Measurements from ENCODE around the gene IL1RN. TPM values are rescaled to one million over a fixed set of nuclear protein-coding genes. Genes with fewer than 3 reads are reported as not detected.

Gene IL1RN
- total and polyA plus RNA-seq, 10 of the 15 experiments (the other 5 are each of a cell fraction or from before 2014, with no cell fraction given): 0.04 TPM; not detected in 7

DNA sequence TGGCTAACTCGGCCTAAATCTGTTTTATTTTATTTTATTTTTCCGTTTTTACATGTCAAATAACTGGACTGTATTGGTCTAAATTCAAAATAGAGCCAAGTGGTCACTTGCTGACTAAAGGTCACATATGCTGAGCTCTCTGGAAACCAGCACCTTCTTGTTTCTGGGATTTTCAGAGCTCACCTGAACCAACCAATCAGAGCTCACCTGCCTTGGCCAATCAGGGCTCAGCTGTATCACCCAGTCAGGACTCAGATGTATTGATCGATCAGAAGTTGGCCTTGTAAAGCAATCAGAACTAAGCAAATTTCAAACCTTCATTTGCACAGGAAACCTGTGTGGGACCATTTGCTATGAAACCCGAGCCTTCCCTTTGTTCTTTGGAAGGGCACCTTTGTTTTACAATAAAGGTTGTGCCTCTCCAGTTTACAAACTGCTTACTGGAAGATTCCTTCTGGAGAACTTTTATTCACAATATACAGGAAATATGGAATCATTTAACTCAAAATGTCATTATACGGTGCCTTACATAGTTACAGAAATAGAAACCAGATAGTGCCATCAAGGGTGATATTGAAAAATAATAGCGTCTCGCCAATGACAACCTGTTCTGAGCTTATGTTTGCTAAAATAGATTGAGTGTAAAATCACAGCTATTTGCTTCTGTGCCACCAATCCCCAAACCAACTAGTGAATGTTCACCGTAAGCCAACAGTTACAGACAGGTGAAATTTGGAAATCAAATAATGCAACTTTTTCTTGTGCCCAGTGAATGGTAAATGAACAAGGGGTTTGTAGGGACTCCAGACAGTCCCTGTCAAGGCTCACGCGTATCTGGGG, 29.1 kb downstream of the IL1RN start:
- in situ Hi-C loops (cut with MboI) (no loop called here), intact Hi-C loops (cut with micrococcal nuclease; ENCODE audit: unreplicated experiment) (no loop called here)
- 55% methylated on average over 10 of the region's 10 CpGs for WGBS (ENCODE audit: insufficient coverage, insufficient replicate concordance, low lambda C conversion rate, missing lambda C conversion rate)
- CTCF ChIA-PET: interaction anchor here (0.6 to 1.9 kb wide), 6 partner anchors 11 to 234 kb away, joined by 3 to 14 read pairs (median 4); no protein-coding TSS in a partner anchor
- H3K27me3 ChIP-seq (replicated peaks in 1 of 2; ENCODE audit: control insufficient read depth in 2 of 2, insufficient read depth in 2 of 2, low read length in 1 of 2): peaks cover 0 to 3% of the 10 kb centered on the region in 2 experiments; a peak in 1 of 4 replicates
- H3K36me3 ChIP-seq (ENCODE audit: control insufficient read depth in 2 of 2, insufficient read depth in 2 of 2, low read length in 1 of 2): no peaks in the 10 kb centered on the region
- SMC1A ChIA-PET (ENCODE audit: uncharacterized antibody, unreplicated experiment): interaction anchor here (1.0 to 1.4 kb wide), 3 partner anchors 8 to 19 kb away, joined by 3 to 4 read pairs (median 4); no protein-coding TSS in a partner anchor
- H3K9ac ChIP-seq (ENCODE audit: control insufficient read depth, insufficient read depth, low read length): no peak overlapping the region; the same call in 1 of the 2 replicates
- no peaks in the 10 kb centered on the region for H3K79me2 ChIP-seq (ENCODE audit: control insufficient read depth, insufficient read depth, low read length)
- no peak overlapping the region; the same call in 1 of the 2 replicates for H3K4me3 ChIP-seq
- ATAC-seq (peak; percentile 45), DNase-seq (ENCODE audit: low read depth, low spot score) (no peak), FAIRE-seq (no peak)
- H3K4me1 ChIP-seq (ENCODE audit: control insufficient read depth, insufficient read depth, low read length): peaks cover 12% of the 10 kb centered on the region
- no peak for TF ChIP-seq POLR2A (IDR thresholded peaks at IDR 0.05; ENCODE audit: low read depth, low read length)
- TF ChIP-seq SUPT20H (IDR thresholded peaks at IDR 0.05; ENCODE audit: borderline replicate concordance, control insufficient read depth, low read depth, low read length): no peak
- no peak for TF ChIP-seq KAT2A (conservative IDR thresholded peaks at IDR 0.05; ENCODE audit: control insufficient read depth, low read depth, low read length)
- TF ChIP-seq SIX5 (IDR thresholded peaks at IDR 0.05; ENCODE audit: low read depth, low read length, severe bottlenecking): no peak
- TF ChIP-seq JUND (IDR thresholded peaks at IDR 0.05; ENCODE audit: low read depth, low read length): no peak
- no peak for TF ChIP-seq RELB (IDR thresholded peaks at IDR 0.05; ENCODE audit: low read depth)
- TF ChIP-seq NFYB (IDR thresholded peaks at IDR 0.05; ENCODE audit: insufficient read depth, low read depth, low read length): peak; percentile 70
- no peak overlapping the region for H3K27ac ChIP-seq (ENCODE audit: control insufficient read depth, insufficient read depth)
- BruUV-seq (replicated peaks): no TSS peak
- peak overlapping the region; percentile 82 for H2AFZ ChIP-seq (ENCODE audit: control insufficient read depth, low read depth, low read length)
- H3K4me2 ChIP-seq (ENCODE audit: control insufficient read depth, insufficient read depth): peak overlapping the region; percentile 76
- H4K20me1 ChIP-seq (ENCODE audit: control insufficient read depth, insufficient read depth): no peaks in the 10 kb centered on the region
- POLR2A ChIA-PET: interaction anchor here (0.8 kb wide), 1 partner anchor 17 kb away, joined by 3 read pairs; the partner anchor contains the start of gene PSD4
- RAD21 ChIA-PET (ENCODE audit: unreplicated experiment): no interaction called here
- H3K9me3 ChIP-seq (replicated peaks; ENCODE audit: control insufficient read depth, insufficient read depth, low read length): no peaks in the 10 kb centered on the region

Data from GM12878 (cell line).